Measurements from ENCODE around the gene SFT2D1.

The SFT2D1 gene

DNA sequence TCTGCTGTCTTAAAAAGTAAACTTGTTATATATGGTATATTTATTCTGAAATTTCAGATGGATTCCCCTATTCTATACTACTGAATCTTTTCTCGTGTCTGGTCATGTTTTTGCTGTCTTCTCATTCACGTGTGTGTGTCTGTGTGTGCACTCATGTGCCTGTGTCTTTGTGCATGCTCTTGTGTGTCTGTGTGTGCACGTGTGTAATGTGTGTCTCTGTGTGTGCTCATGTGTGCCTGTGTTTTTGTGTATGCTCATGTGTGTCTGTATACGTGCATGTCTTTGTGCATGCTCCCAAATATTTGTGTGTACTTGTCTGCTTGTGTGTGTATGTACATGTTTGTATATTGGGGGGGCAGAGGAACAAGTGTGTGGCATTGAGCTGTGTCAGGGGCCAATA lies 68.2 kb downstream of the SFT2D1 start:
- no peak for FAIRE-seq

DNA sequence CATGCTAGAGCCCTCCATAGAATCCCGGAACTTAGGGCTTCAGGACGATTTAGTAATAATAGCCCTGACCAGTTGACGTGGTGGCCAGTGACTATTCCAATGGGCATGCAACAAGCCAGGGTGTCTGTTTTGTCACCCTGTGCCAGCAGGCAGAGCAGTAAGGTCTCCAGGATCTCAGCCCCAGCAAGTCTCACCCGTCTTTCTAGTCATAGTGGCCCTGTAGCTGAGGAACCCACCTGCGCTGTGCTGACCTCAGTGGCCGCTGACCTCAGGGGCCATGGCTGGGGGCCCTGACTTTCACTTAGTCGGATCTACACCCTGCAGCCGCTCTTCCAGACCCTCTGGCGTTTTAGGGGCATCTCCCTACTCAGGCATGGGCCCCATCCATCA lies 71.0 kb downstream of the SFT2D1 start:
- no peak for FAIRE-seq

DNA sequence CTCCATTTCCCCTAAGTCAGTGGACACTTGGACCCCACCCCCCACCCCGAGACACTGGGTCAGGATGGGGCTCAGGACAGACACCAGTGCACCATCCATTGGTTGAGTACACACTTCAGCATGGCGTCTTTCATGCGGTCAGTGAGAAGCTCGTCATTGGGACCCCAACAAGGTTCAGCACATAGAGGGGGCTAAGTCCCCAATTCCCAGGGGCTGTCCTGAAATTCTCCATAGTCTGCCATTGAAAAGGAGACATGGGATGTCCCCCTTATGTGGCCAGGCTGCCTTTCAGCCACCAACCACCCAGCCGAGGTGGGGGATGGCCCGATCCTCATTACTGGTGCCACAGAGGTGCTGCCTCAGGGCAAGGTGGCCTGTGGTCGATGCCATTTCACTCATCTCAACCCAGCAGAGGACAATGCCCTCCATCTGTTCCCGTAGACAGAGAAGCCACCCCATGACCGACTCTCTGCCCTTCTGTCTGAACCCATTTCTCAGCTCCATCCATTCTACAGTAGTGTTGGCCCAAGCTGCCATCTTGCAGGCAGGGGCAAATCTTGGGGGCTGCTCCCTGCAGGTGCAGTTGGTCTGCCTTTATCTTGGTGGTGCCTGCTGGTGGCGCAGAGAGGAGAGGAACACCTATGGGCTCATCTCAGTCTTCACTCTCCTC lies 71.5 kb downstream of the SFT2D1 start:
- FAIRE-seq: no peak
